ENCODE results near the gene THBS4. TPM values are rescaled to one million over a fixed set of nuclear protein-coding genes. Genes with fewer than 3 reads are reported as not detected.
A peak's percentile ranks its signal among the peaks of the same experiment; 100 is the strongest.

THBS4 gene
- total and polyA plus RNA-seq, 9 of the 15 experiments (the other 6 are each of a cell fraction or from before 2014, with no cell fraction given), result 0.07 to 0.08 TPM; not detected in 7

- TF ChIP-seq RERE (CRISPR knock-in tag; IDR thresholded peaks at IDR 0.05; ENCODE audit: borderline replicate concordance) (no peak), TRIM24 (IDR thresholded peaks at IDR 0.05) (0 out of 4 replicates have a peak, but pooled peaks of 1 of the 2 experiments have one; percentile 49), RNF2 (IDR thresholded peaks at IDR 0.05) (no peak), TEAD4 (IDR thresholded peaks at IDR 0.05; ENCODE audit: low read length) (peak; percentile 85), TEAD4 (CRISPR knock-in tag; IDR thresholded peaks at IDR 0.05; ENCODE audit: borderline replicate concordance) (no peak), ZBTB11 (CRISPR knock-in tag; IDR thresholded peaks at IDR 0.05) (0 out of 6 replicates have a peak, but pooled peaks of 1 of the 3 experiments have one; percentile 29), HMG20B (CRISPR knock-in tag; IDR thresholded peaks at IDR 0.05) (no peak), CCNT2 (IDR thresholded peaks at IDR 0.05; ENCODE audit: borderline replicate concordance, extremely low read depth, insufficient read length, low read depth, low read length) (peak; percentile 50), NCOA6 (IDR thresholded peaks at IDR 0.05) (no peak), HOXB6 (CRISPR knock-in tag; IDR thresholded peaks at IDR 0.05; ENCODE audit: borderline replicate concordance) (no peak), SMAD1 (IDR thresholded peaks at IDR 0.05; ENCODE audit: low read depth, low read length, partially characterized antibody) (no peak), ZNF655 (CRISPR knock-in tag; IDR thresholded peaks at IDR 0.05) (no peak), ZBTB9 (CRISPR knock-in tag; IDR thresholded peaks at IDR 0.05) (peak; percentile 70; the same call in 1 of the 2 replicates), BCL6 (CRISPR knock-in tag; IDR thresholded peaks at IDR 0.05) (no peak), SMARCE1 (IDR thresholded peaks at IDR 0.05) (peak; percentile 70; the same call in 1 of the 2 replicates), ZBTB43 (CRISPR knock-in tag; IDR thresholded peaks at IDR 0.05) (no peak)
Observed at GRCh38 chr5:80078921-80079320, 43.8 kb downstream of the THBS4 start (continued).
